ENCODE results near the gene USP6NL. TPM values are rescaled to one million over a fixed set of nuclear protein-coding genes. Genes with fewer than 3 reads are reported as not detected.

Gene USP6NL
- total RNA-seq, 1 donor from 2014 or later = 13.3 TPM

DNA sequence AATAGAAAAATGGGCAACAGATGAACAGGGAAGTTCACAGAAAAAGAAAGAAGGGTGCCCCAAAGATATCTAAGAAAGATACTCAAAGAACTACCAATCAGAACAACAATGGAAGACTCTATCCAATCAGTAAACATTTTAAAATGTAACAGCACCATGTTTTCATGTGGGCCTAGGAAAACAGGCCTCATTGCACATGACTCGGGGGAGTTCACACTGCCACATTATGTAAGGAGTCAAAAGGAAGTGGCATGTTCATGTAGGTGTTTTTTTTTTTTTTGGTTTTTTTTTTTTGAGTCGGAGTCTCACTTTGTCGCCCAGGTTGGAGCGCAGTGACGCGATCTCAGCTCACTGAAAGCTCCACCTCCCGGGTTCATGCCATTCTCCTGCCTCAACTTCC, 132.2 kb downstream of the USP6NL start:
- no peaks in the 10 kb centered on the region for H3K4me1 Mint-ChIP-seq (ENCODE audit: low read depth, unreplicated experiment)
- no peaks in the 10 kb centered on the region for H3K36me3 Mint-ChIP-seq (ENCODE audit: unreplicated experiment)
- no peak overlapping the region for H3K27ac Mint-ChIP-seq (ENCODE audit: unreplicated experiment)
- TF ChIP-seq CTCF (IDR thresholded peaks at IDR 0.05; ENCODE audit: partially characterized antibody, unreplicated experiment) = no peak
- no peak for DNase-seq
- peaks cover 2% of the 10 kb centered on the region for H3K27me3 Mint-ChIP-seq (ENCODE audit: unreplicated experiment)
- no peaks in the 10 kb centered on the region for H3K9me3 Mint-ChIP-seq (ENCODE audit: unreplicated experiment)
- H3K4me3 Mint-ChIP-seq (ENCODE audit: unreplicated experiment) = no peak overlapping the region

DNA sequence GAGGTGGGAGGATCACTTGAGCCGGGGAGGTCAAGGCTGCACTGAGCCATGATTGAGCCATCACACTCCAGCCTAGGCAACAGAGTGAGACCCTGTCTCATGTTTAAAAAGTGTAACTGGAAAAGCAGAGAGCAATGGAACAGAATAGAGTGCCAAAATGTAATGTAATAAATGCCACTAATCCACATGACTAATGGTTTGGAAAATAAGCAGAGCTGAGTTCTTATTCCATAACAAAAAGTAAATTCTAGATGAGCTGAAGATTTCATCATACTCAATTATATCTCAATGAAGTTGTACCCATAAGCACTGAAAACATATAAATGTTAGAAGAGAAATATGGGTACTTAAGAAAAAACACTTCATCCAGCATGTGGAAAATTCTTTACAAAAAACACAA, 132.6 kb downstream of the USP6NL start:
- Mint-ChIP-seq H3K4me3 (ENCODE audit: unreplicated experiment) (no peak overlapping the region), H3K27ac (ENCODE audit: unreplicated experiment) (no peak overlapping the region), H3K27me3 (ENCODE audit: unreplicated experiment) (peaks cover 2% of the 10 kb centered on the region), H3K4me1 (ENCODE audit: low read depth, unreplicated experiment) (no peaks in the 10 kb centered on the region), H3K9me3 (ENCODE audit: unreplicated experiment) (no peaks in the 10 kb centered on the region), H3K36me3 (ENCODE audit: unreplicated experiment) (no peaks in the 10 kb centered on the region)
- DNase-seq = no peak
- TF ChIP-seq CTCF (IDR thresholded peaks at IDR 0.05; ENCODE audit: partially characterized antibody, unreplicated experiment) = no peak

DNA sequence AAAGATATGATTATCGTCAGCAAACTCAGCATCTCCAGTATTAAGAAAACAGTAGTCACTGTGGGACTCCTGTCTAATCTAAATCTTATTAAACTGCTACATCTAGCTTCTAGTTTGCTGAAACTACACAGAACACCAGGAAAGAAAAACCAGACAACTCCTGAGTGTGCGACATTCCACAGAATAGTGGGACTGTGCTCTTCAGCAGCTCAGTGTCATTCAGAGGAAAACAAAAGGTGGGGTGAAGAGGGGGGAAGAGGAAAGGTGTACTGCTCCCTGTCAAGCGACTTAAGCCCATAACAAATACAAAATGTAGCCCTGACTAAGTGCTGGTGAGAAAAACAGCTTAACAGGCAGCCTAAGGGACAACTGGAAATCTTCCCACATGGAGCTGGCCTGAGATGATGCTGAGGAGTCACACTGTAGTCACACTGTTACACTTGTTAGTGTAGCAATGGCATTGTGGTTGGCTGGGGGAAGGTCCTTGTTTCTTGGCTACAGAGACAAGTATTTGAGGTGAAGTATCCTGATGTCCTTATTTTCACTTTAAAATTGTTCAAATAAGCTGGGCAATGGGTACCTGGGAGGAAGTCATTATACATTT, 135.5 kb downstream of the USP6NL start:
- Mint-ChIP-seq H3K27ac (ENCODE audit: unreplicated experiment) (no peak overlapping the region), H3K4me3 (ENCODE audit: unreplicated experiment) (no peak overlapping the region), H3K27me3 (ENCODE audit: unreplicated experiment) (no peaks in the 10 kb centered on the region), H3K9me3 (ENCODE audit: unreplicated experiment) (no peaks in the 10 kb centered on the region), H3K4me1 (ENCODE audit: low read depth, unreplicated experiment) (peaks cover 1% of the 10 kb centered on the region), H3K36me3 (ENCODE audit: unreplicated experiment) (no peaks in the 10 kb centered on the region)
- DNase-seq = no peak
- no peak for TF ChIP-seq CTCF (IDR thresholded peaks at IDR 0.05; ENCODE audit: partially characterized antibody, unreplicated experiment)

GRCh38 chr10:11473128-11473760, 138.2 kb downstream of the USP6NL start:
- no peak for DNase-seq
- H3K9me3 Mint-ChIP-seq (ENCODE audit: unreplicated experiment) = no peaks in the 10 kb centered on the region
- peaks cover 4% of the 10 kb centered on the region for H3K4me1 Mint-ChIP-seq (ENCODE audit: low read depth, unreplicated experiment)
- H3K27me3 Mint-ChIP-seq (ENCODE audit: unreplicated experiment) = no peaks in the 10 kb centered on the region
- H3K27ac Mint-ChIP-seq (ENCODE audit: unreplicated experiment) = no peak overlapping the region
- no peak overlapping the region for H3K4me3 Mint-ChIP-seq (ENCODE audit: unreplicated experiment)
- TF ChIP-seq CTCF (IDR thresholded peaks at IDR 0.05; ENCODE audit: partially characterized antibody, unreplicated experiment) = no peak
- no peaks in the 10 kb centered on the region for H3K36me3 Mint-ChIP-seq (ENCODE audit: unreplicated experiment)

- no peaks in the 10 kb centered on the region for H3K9me3 Mint-ChIP-seq (ENCODE audit: unreplicated experiment)
- peaks cover 4% of the 10 kb centered on the region for H3K4me1 Mint-ChIP-seq (ENCODE audit: low read depth, unreplicated experiment)
- no peak overlapping the region for H3K4me3 Mint-ChIP-seq (ENCODE audit: unreplicated experiment)
Observed at GRCh38 chr10:11472158-11472753, 139.2 kb downstream of the USP6NL start.

More at GRCh38 chr10:11472158-11472753, 139.2 kb downstream of the USP6NL start:
- TF ChIP-seq CTCF (IDR thresholded peaks at IDR 0.05; ENCODE audit: partially characterized antibody, unreplicated experiment) = peak; percentile 80
- Mint-ChIP-seq H3K27ac (ENCODE audit: unreplicated experiment) (no peak overlapping the region), H3K36me3 (ENCODE audit: unreplicated experiment) (no peaks in the 10 kb centered on the region), H3K27me3 (ENCODE audit: unreplicated experiment) (no peaks in the 10 kb centered on the region)
- DNase-seq = peak; percentile 82

Measured in glutamatergic neuron (in vitro differentiated cells).